ENCODE results near the gene ATXN2. TPM values are rescaled to one million over a fixed set of nuclear protein-coding genes. Genes with fewer than 3 reads are reported as not detected.

ATXN2 gene
- total and polyA plus RNA-seq, 4 donors = 11.5 to 33.1 (median 22.1) TPM

- no peak overlapping the region for H3K9ac ChIP-seq (ENCODE audit: low read depth in 1 of 2, low read length in 2 of 2)
- TF ChIP-seq JUND (IDR thresholded peaks at IDR 0.05) (no peak), RAD21 (IDR thresholded peaks at IDR 0.05) (no peak), GABPA (IDR thresholded peaks at IDR 0.05 in 1 of 2, conservative IDR thresholded peaks at IDR 0.05 in 1 of 2) (no peak)
- H3K4me3 ChIP-seq (ENCODE audit: low read depth in 1 of 3, low read length in 3 of 3) = no peak overlapping the region
- H3K27ac ChIP-seq (ENCODE audit: low read depth in 1 of 2, low read length in 2 of 2) = peak overlapping the region; percentile 92 to 94
- 79% methylated on average over 4 of the region's 4 CpGs for WGBS
- H3K27me3 ChIP-seq (ENCODE audit: control insufficient read depth in 4 of 4, insufficient read depth in 4 of 4, low read length in 3 of 4) = no peaks in the 10 kb centered on the region
- peaks cover 16 to 45% (median 30%) of the 10 kb centered on the region in 4 donors for H3K4me1 ChIP-seq (ENCODE audit: control insufficient read depth in 4 of 4, insufficient read depth in 4 of 4, low read length in 3 of 4)
- no peaks in the 10 kb centered on the region for H3K36me3 ChIP-seq (ENCODE audit: control insufficient read depth in 4 of 4, insufficient read depth in 3 of 4, low read depth in 1 of 4, low read length in 3 of 4)
- DNase-seq (ENCODE audit: low spot score) = no peak
- no peaks in the 10 kb centered on the region for H3K9me3 ChIP-seq (ENCODE audit: control insufficient read depth in 4 of 4, low read length in 3 of 4)
Measured at GRCh38 chr12:111436811-111437210, 162.3 kb downstream of the ATXN2 start.

- Histone ChIP-seq H3K36me3 (ENCODE audit: control insufficient read depth in 4 of 4, insufficient read depth in 3 of 4, low read depth in 1 of 4, low read length in 3 of 4) (no peaks in the 10 kb centered on the region), H3K4me3 (ENCODE audit: low read depth in 1 of 3, low read length in 3 of 3) (no peak overlapping the region), H3K9ac (ENCODE audit: low read depth in 1 of 2, low read length in 2 of 2) (no peak overlapping the region), H3K27ac (ENCODE audit: low read depth in 1 of 2, low read length in 2 of 2) (peak overlapping the region; percentile 92 to 94), H3K9me3 (ENCODE audit: control insufficient read depth in 4 of 4, low read length in 3 of 4) (no peaks in the 10 kb centered on the region), H3K27me3 (ENCODE audit: control insufficient read depth in 4 of 4, insufficient read depth in 4 of 4, low read length in 3 of 4) (no peaks in the 10 kb centered on the region), H3K4me1 (ENCODE audit: control insufficient read depth in 4 of 4, insufficient read depth in 4 of 4, low read length in 3 of 4) (peaks cover 14 to 50% (median 33%) of the 10 kb centered on the region in 4 donors)
- TF ChIP-seq NR2F2 (IDR thresholded peaks at IDR 0.05) (no peak), HNF4A (conservative IDR thresholded peaks at IDR 0.05) (no peak), SP1 (IDR thresholded peaks at IDR 0.05) (no peak), FOXA2 (IDR thresholded peaks at IDR 0.05) (no peak), REST (IDR thresholded peaks at IDR 0.05) (no peak), ZBTB33 (IDR thresholded peaks at IDR 0.05) (no peak), YY1 (IDR thresholded peaks at IDR 0.05) (no peak), HNF4G (IDR thresholded peaks at IDR 0.05) (no peak), CTCF (IDR thresholded peaks at IDR 0.05; ENCODE audit: low read depth, low read length, missing input control) (no peak), GABPA (IDR thresholded peaks at IDR 0.05 in 1 of 2, conservative IDR thresholded peaks at IDR 0.05 in 1 of 2) (no peak), RAD21 (IDR thresholded peaks at IDR 0.05) (no peak), MAX (IDR thresholded peaks at IDR 0.05) (no peak), TAF1 (conservative IDR thresholded peaks at IDR 0.05) (no peak), RXRA (IDR thresholded peaks at IDR 0.05) (no peak), ATF3 (IDR thresholded peaks at IDR 0.05) (no peak), JUND (IDR thresholded peaks at IDR 0.05) (no peak), FOXA1 (IDR thresholded peaks at IDR 0.05) (no peak), EGR1 (IDR thresholded peaks at IDR 0.05; ENCODE audit: low read depth in 2 of 2) (no peak)
- WGBS = 93% methylated on average over 7 of the region's 7 CpGs
- no peak for DNase-seq (ENCODE audit: low spot score)
Measured at GRCh38 chr12:111436266-111436665, 162.8 kb downstream of the ATXN2 start.

All from liver (tissue), 9 donors.